ENCODE results near the gene SFTA2. TPM values are rescaled to one million over a fixed set of nuclear protein-coding genes. Genes with fewer than 3 reads are reported as not detected.

Gene SFTA2
- total RNA-seq, 1 experiment from 2014 or later = not detected

DNA sequence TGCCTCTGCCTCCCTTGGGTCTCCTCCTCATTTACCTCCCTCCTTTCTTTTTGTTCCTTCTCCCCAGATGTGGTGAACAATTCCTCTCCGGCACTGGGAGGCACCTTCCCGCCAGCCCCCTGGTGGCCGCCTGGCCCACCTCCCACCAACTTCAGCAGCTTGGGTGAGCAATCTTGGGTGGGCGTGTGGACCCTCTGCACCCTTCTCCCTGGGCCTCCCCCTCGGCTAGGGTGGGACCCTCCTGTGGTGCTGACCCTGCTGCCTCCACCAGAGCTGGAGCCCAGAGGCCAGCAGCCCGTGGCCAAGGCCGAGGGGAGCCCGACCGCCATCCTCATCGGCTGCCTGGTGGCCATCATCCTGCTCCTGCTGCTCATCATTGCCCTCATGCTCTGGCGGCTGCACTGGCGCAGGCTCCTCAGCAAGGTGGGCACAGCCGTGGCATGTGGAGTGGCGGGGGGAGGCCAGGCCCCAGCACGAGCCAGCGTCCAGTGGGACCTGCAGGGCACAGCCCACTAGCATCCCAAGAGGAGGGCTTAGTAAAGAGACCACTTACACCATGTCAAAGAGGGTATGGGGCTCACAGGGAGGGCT, 38.9 kb downstream of the SFTA2 start:
- Mint-ChIP-seq H3K27me3 (ENCODE audit: low read depth) (no peaks in the 10 kb centered on the region), H3K27ac (peak overlapping the region in 2 of 3 experiments; percentile 16 to 41; a peak in 4 of 7 replicates), H3K4me1 (peaks cover 26 to 31% of the 10 kb centered on the region in 2 experiments), H3K36me3 (ENCODE audit: insufficient read depth in 1 of 3, low read depth in 3 of 3) (peaks cover 48 to 92% (median 86%) of the 10 kb centered on the region in 3 experiments), H3K4me3 (no peak overlapping the region), H3K9me3 (no peaks in the 10 kb centered on the region)
- Histone ChIP-seq H3K18ac (ENCODE audit: insufficient read length, low read depth, low read length) (no peak overlapping the region), H2BK5ac (ENCODE audit: insufficient read length, low read length) (no peak overlapping the region), H4K5ac (ENCODE audit: insufficient read length, low read depth, low read length) (no peak overlapping the region), H3K9me3 (ENCODE audit: control insufficient read depth, low read depth, low read length) (no peaks in the 10 kb centered on the region), H4K91ac (ENCODE audit: insufficient read length, low read depth, low read length) (no peak overlapping the region), H4K20me1 (ENCODE audit: control insufficient read depth, insufficient read depth, insufficient read length) (no peaks in the 10 kb centered on the region), H3K4me2 (ENCODE audit: insufficient read depth, insufficient read length, low read length) (no peak overlapping the region), H3K79me2 (ENCODE audit: insufficient read depth, low read length) (peaks cover 2% of the 10 kb centered on the region; the same call in 1 of the 2 replicates), H3K79me1 (ENCODE audit: insufficient read depth, low read depth, low read length, poor library complexity, severe bottlenecking) (peaks cover 7% of the 10 kb centered on the region), H3K14ac (ENCODE audit: insufficient read depth, low read length) (no peak overlapping the region), H3K27me3 (ENCODE audit: insufficient read depth, low read length) (no peaks in the 10 kb centered on the region), H3K4ac (ENCODE audit: low read depth, low read length) (no peak overlapping the region), H3K56ac (ENCODE audit: insufficient read length, low read depth, low read length) (no peak overlapping the region), H2AFZ (ENCODE audit: low read length) (no peak overlapping the region), H3K23me2 (ENCODE audit: insufficient read length, low read depth, low read length, poor library complexity, severe bottlenecking) (no peaks in the 10 kb centered on the region), H3K23ac (ENCODE audit: insufficient read length, low read depth, low read length) (no peak overlapping the region), H3K4me1 (ENCODE audit: insufficient read depth, low read length) (no peaks in the 10 kb centered on the region), H2BK12ac (ENCODE audit: insufficient read length, low read depth, low read length) (no peak overlapping the region), H3K9ac (ENCODE audit: extremely low read depth, insufficient read length, low read length) (no peak overlapping the region), H2BK20ac (ENCODE audit: low read depth, low read length, poor library complexity, severe bottlenecking) (no peak overlapping the region), H3K27ac (ENCODE audit: insufficient read length, low read depth, low read length) (no peak overlapping the region), H4K8ac (replicated peaks; ENCODE audit: insufficient read length, low read depth, low read length) (no peak overlapping the region), H2BK15ac (ENCODE audit: low read depth, low read length) (no peak overlapping the region), H2BK120ac (ENCODE audit: low read depth, low read length, poor library complexity, severe bottlenecking) (no peak overlapping the region), H3T11ph (ENCODE audit: low read length) (no peak overlapping the region), H2AK5ac (ENCODE audit: insufficient read length, low read length) (no peak overlapping the region)
- WGBS (ENCODE audit: extremely low coverage, insufficient read length, low lambda C conversion rate) = no CpG with 5 or more reads among the region's 16 CpGs
- no peak for DNase-seq
- TF ChIP-seq, protein P1, sequence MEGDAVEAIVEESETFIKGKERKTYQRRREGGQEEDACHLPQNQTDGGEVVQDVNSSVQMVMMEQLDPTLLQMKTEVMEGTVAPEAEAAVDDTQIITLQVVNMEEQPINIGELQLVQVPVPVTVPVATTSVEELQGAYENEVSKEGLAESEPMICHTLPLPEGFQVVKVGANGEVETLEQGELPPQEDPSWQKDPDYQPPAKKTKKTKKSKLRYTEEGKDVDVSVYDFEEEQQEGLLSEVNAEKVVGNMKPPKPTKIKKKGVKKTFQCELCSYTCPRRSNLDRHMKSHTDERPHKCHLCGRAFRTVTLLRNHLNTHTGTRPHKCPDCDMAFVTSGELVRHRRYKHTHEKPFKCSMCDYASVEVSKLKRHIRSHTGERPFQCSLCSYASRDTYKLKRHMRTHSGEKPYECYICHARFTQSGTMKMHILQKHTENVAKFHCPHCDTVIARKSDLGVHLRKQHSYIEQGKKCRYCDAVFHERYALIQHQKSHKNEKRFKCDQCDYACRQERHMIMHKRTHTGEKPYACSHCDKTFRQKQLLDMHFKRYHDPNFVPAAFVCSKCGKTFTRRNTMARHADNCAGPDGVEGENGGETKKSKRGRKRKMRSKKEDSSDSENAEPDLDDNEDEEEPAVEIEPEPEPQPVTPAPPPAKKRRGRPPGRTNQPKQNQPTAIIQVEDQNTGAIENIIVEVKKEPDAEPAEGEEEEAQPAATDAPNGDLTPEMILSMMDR (conservative IDR thresholded peaks at IDR 0.05) = peak; percentile 70

All from H9 (cell line).